ENCODE results near the gene ZNF385D.

ZNF385D gene

DNA sequence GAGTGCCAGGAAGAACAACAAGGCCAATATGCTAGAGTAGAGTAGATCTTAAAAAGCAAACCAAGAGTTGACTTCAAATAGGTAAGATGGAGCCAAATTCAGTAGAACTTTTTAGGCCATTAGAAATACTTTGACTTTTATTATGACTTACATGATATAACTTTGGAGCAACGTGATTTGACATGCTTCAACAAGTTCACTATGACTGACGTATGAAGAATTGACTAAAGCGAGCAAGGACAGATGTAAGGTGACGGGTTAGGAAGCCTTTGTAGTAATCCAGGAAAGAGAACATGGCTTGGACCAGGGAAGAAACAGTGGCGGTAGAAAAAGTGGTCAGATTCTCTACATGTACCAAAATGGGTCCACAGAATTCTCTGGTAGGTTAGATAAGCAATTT, 4.9 kb upstream of the ZNF385D start:
- no peak for ATAC-seq
- no peak for TF ChIP-seq ZFP3 (CRISPR knock-in tag; IDR thresholded peaks at IDR 0.05)
- TF ChIP-seq TCF4 (CRISPR knock-in tag; IDR thresholded peaks at IDR 0.05; ENCODE audit: borderline replicate concordance) = no peak
- no peak for TF ChIP-seq PPARA (CRISPR knock-in tag; IDR thresholded peaks at IDR 0.05; ENCODE audit: borderline replicate concordance)
- TF ChIP-seq CREB5 (CRISPR knock-in tag; IDR thresholded peaks at IDR 0.05; ENCODE audit: low read depth) = no peak
- TF ChIP-seq ZFP30 (CRISPR knock-in tag; IDR thresholded peaks at IDR 0.05) = no peak
- TF ChIP-seq, protein P1, sequence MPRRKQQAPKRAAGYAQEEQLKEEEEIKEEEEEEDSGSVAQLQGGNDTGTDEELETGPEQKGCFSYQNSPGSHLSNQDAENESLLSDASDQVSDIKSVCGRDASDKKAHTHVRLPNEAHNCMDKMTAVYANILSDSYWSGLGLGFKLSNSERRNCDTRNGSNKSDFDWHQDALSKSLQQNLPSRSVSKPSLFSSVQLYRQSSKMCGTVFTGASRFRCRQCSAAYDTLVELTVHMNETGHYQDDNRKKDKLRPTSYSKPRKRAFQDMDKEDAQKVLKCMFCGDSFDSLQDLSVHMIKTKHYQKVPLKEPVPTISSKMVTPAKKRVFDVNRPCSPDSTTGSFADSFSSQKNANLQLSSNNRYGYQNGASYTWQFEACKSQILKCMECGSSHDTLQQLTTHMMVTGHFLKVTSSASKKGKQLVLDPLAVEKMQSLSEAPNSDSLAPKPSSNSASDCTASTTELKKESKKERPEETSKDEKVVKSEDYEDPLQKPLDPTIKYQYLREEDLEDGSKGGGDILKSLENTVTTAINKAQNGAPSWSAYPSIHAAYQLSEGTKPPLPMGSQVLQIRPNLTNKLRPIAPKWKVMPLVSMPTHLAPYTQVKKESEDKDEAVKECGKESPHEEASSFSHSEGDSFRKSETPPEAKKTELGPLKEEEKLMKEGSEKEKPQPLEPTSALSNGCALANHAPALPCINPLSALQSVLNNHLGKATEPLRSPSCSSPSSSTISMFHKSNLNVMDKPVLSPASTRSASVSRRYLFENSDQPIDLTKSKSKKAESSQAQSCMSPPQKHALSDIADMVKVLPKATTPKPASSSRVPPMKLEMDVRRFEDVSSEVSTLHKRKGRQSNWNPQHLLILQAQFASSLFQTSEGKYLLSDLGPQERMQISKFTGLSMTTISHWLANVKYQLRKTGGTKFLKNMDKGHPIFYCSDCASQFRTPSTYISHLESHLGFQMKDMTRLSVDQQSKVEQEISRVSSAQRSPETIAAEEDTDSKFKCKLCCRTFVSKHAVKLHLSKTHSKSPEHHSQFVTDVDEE (CRISPR knock-in tag; IDR thresholded peaks at IDR 0.05) = no peak

GRCh38 chr3:21754839-21755238, 3.8 kb upstream of the ZNF385D start:
- TF ChIP-seq PPARA (CRISPR knock-in tag; IDR thresholded peaks at IDR 0.05; ENCODE audit: borderline replicate concordance) (no peak), PATZ1 (CRISPR knock-in tag; IDR thresholded peaks at IDR 0.05; ENCODE audit: borderline replicate concordance) (no peak), OSR1 (CRISPR knock-in tag; IDR thresholded peaks at IDR 0.05) (no peak), CSRNP3 (CRISPR knock-in tag; IDR thresholded peaks at IDR 0.05) (no peak), ARNTL (CRISPR knock-in tag; IDR thresholded peaks at IDR 0.05; ENCODE audit: borderline replicate concordance, low read depth) (no peak), ESRRG (CRISPR knock-in tag; IDR thresholded peaks at IDR 0.05) (no peak), GLIS3 (CRISPR knock-in tag; IDR thresholded peaks at IDR 0.05) (no peak), TCF4 (CRISPR knock-in tag; IDR thresholded peaks at IDR 0.05; ENCODE audit: borderline replicate concordance) (no peak), ZC3H10 (CRISPR knock-in tag; IDR thresholded peaks at IDR 0.05) (no peak), ZNF70 (CRISPR knock-in tag; IDR thresholded peaks at IDR 0.05) (no peak)
- TF ChIP-seq, protein P1 (CRISPR knock-in tag; IDR thresholded peaks at IDR 0.05) = no peak
- ATAC-seq = no peak

GRCh38 chr3:21752749-21753347, 1.8 kb upstream of the ZNF385D start:
- ATAC-seq = peak; percentile 60

More at GRCh38 chr3:21752749-21753347, 1.8 kb upstream of the ZNF385D start:
- TF ChIP-seq CSRNP3 (CRISPR knock-in tag; IDR thresholded peaks at IDR 0.05) = no peak
- no peak for TF ChIP-seq ZNF8 (CRISPR knock-in tag; IDR thresholded peaks at IDR 0.05)
- TF ChIP-seq ARNTL (CRISPR knock-in tag; IDR thresholded peaks at IDR 0.05; ENCODE audit: borderline replicate concordance, low read depth) = no peak
- no peak for TF ChIP-seq ZFP3 (CRISPR knock-in tag; IDR thresholded peaks at IDR 0.05)
- TF ChIP-seq ESRRG (CRISPR knock-in tag; IDR thresholded peaks at IDR 0.05) = no peak
- TF ChIP-seq GLIS3 (CRISPR knock-in tag; IDR thresholded peaks at IDR 0.05) = no peak
- TF ChIP-seq PPARA (CRISPR knock-in tag; IDR thresholded peaks at IDR 0.05; ENCODE audit: borderline replicate concordance) = no peak
- no peak for TF ChIP-seq POU6F1 (CRISPR knock-in tag; IDR thresholded peaks at IDR 0.05; ENCODE audit: borderline replicate concordance, low read depth)
- no peak for TF ChIP-seq ZC3H10 (CRISPR knock-in tag; IDR thresholded peaks at IDR 0.05)

Measured in SK-N-SH treated with all-trans-retinoic acid at 6 μM for 48 hours (cell line).